Measurements from ENCODE around the gene SYNDIG1.

DNA sequence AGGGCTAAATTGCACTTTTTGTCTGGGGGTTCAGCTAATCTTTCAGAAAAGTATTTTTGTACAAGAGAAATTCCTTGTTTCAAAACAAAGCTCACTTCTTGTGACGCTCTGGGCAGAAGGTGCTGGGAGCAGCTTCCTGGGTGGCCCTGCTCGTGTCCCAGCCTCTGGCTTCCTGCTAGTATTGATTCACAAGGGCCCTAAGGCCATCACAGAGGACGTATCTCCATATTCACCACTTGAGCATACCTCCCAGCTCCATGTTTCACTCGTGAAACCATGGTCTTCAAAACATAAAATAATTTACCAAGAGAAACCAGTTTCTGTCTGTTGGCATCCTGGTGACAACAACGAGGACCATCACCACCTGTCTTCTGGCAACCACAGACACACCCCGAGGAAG, 49.1 kb downstream of the SYNDIG1 start:
- TF ChIP-seq, protein P1, sequence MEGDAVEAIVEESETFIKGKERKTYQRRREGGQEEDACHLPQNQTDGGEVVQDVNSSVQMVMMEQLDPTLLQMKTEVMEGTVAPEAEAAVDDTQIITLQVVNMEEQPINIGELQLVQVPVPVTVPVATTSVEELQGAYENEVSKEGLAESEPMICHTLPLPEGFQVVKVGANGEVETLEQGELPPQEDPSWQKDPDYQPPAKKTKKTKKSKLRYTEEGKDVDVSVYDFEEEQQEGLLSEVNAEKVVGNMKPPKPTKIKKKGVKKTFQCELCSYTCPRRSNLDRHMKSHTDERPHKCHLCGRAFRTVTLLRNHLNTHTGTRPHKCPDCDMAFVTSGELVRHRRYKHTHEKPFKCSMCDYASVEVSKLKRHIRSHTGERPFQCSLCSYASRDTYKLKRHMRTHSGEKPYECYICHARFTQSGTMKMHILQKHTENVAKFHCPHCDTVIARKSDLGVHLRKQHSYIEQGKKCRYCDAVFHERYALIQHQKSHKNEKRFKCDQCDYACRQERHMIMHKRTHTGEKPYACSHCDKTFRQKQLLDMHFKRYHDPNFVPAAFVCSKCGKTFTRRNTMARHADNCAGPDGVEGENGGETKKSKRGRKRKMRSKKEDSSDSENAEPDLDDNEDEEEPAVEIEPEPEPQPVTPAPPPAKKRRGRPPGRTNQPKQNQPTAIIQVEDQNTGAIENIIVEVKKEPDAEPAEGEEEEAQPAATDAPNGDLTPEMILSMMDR (IDR thresholded peaks at IDR 0.05) = no peak
- no peak for TF ChIP-seq POLR2A (IDR thresholded peaks at IDR 0.05)
